A549 (cell line): ENCODE measurements around the gene SORCS1.

Experiments
- CHD2 ChIP-seq: fragments of 150-350 bp; IDR thresholded peaks from 2 replicates; pipeline ENCODE4 v1.6.1; 2014; ENCODE audit warnings: low read length; ENCODE audit not compliant: partially characterized antibody
- CTCF ChIP-seq: fragments of >200 bp; sonication (Bioruptor Twin); formaldehyde crosslinking; IDR thresholded peaks from 3 replicates; pipeline ENCODE4 v1.5.1; 2016
- ELK1 ChIP-seq: fragments of 150-350 bp; IDR thresholded peaks from 2 replicates; pipeline ENCODE4 v1.6.1; 2014; ENCODE audit warnings: low read depth, mild to moderate bottlenecking, low read length
- ESRRA ChIP-seq: fragments of 150-350 bp; IDR thresholded peaks from 2 replicates; pipeline ENCODE4 v1.6.1; 2014; ENCODE audit warnings: mild to moderate bottlenecking, low read length, borderline replicate concordance
- HOXA7 ChIP-seq: fragments of 250-450 bp; sonication (Bioruptor Pico); IDR thresholded peaks from 2 replicates; pipeline ENCODE4 v1.5.0; 2020; ENCODE audit warnings: mild to moderate bottlenecking, moderate library complexity
- MAX ChIP-seq: IDR thresholded peaks from 2 replicates; pipeline ENCODE4 v1.6.1; 2012
- NFE2L2 ChIP-seq: fragments of 150-350 bp; conservative IDR thresholded peaks from 2 replicates; pipeline ENCODE4 v1.6.1; 2014; ENCODE audit warnings: low read length
- NR3C1 ChIP-seq: fragments of >200 bp; sonication (Bioruptor Twin); formaldehyde crosslinking; IDR thresholded peaks from 3 replicates; pipeline ENCODE4 v1.6.1; 2017
- PHF8 ChIP-seq: fragments of 200-600 bp; sonication (generic); IDR thresholded peaks from 2 replicates; pipeline ENCODE4 v1.6.1; 2016; ENCODE audit warnings: low read depth, mild to moderate bottlenecking, antibody characterized with exemption, moderate library complexity, borderline replicate concordance
- RAD21 ChIP-seq, 2 experiments: fragments of >200 bp in 1 of 2; sonication (Bioruptor Twin) in 1 of 2; formaldehyde crosslinking in 1 of 2; IDR thresholded peaks in 1 of 2; conservative IDR thresholded peaks in 1 of 2; 2 replicates in 1 of 2; 3 replicates in 1 of 2; pipeline ENCODE4 v1.6.1; 2012 to 2018; ENCODE audit warnings: inconsistent platforms in 1 of 2
- RCOR1 ChIP-seq: fragments of 150-350 bp; IDR thresholded peaks from 2 replicates; pipeline ENCODE4 v1.6.1; 2014; ENCODE audit warnings: antibody characterized with exemption, low read length, low read depth
- REST ChIP-seq: fragments of 200-600 bp; sonication (generic); IDR thresholded peaks from 2 replicates; pipeline ENCODE4 v1.6.1; 2016; ENCODE audit warnings: antibody characterized with exemption, mild to moderate bottlenecking, moderate library complexity
- ZC3H11A ChIP-seq: fragments of 450-650 bp; IDR thresholded peaks from 2 replicates; pipeline ENCODE4 v1.6.1; 2014; ENCODE audit warnings: antibody characterized with exemption, mild to moderate bottlenecking

- TF ChIP-seq NR3C1 (no peak), ESRRA (no peak), CTCF (no peak), REST (no peak), PHF8 (no peak), RCOR1 (no peak), RAD21 (conservative IDR thresholded peaks at IDR 0.05 in 1 of 2, IDR thresholded peaks at IDR 0.05 in 1 of 2) (no peak), CHD2 (no peak), ELK1 (no peak), MAX (no peak), HOXA7 (no peak), ZC3H11A (no peak), NFE2L2 (no peak)
Observed at GRCh38 chr10:106925191-106925590, 239.3 kb downstream of the SORCS1 start.
